Lower leg skin (tissue), 3 donors: Measurements from ENCODE around the gene UNC13B.

ENCODE experiments used
- POLR2A ChIP-seq, 2 donors: fragments of 450-650 bp; IDR thresholded peaks; one replicate each; pipeline ENCODE4 v1.6.1; 2016 to 2017; ENCODE audit warnings: antibody characterized with exemption in 2 of 2, mild to moderate bottlenecking in 1 of 2, moderate library complexity in 1 of 2
- TF ChIP-seq, protein P1 (sequence below), 3 donors: fragments of 450-650 bp; IDR thresholded peaks; one replicate each; pipeline ENCODE4 v1.5.1; 2016; ENCODE audit warnings: antibody characterized with exemption in 3 of 3, mild to moderate bottlenecking in 3 of 3, moderate library complexity in 2 of 3

DNA sequence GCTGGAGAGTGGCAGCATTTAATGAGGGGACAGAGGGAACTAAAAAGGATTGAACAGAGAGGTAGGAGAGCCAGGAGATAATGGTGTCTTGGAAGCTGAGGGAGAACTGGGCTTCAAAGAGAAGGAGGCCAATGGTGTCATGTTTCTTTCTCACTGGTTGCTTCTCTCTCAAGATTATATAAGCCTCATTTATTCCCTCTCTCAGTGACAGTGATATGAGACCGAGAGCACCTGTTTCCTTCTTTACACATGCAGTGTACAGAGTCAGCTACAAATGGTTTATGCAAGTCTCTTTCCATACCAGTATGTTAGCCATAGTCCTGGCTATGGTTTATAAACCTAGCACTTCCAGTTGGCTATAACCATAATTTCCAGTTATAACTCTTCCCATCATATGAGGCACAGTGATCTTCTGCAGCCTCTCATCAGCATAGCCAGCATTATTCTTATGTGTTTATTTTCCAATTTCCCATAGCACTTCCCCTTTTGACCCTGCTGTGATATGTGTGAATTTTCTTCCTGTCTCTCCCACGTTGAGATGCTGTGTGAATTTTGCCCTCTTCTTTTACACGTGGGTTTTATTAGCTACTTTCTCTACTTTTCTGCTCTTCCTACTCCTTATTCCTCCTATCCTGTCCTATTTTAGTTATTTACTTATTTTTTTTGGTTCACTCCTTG lies 71.2 kb downstream of the UNC13B start:
- TF ChIP-seq, protein P1, sequence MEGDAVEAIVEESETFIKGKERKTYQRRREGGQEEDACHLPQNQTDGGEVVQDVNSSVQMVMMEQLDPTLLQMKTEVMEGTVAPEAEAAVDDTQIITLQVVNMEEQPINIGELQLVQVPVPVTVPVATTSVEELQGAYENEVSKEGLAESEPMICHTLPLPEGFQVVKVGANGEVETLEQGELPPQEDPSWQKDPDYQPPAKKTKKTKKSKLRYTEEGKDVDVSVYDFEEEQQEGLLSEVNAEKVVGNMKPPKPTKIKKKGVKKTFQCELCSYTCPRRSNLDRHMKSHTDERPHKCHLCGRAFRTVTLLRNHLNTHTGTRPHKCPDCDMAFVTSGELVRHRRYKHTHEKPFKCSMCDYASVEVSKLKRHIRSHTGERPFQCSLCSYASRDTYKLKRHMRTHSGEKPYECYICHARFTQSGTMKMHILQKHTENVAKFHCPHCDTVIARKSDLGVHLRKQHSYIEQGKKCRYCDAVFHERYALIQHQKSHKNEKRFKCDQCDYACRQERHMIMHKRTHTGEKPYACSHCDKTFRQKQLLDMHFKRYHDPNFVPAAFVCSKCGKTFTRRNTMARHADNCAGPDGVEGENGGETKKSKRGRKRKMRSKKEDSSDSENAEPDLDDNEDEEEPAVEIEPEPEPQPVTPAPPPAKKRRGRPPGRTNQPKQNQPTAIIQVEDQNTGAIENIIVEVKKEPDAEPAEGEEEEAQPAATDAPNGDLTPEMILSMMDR (IDR thresholded peaks at IDR 0.05) = no peak
- no peak for TF ChIP-seq POLR2A (IDR thresholded peaks at IDR 0.05)
